SK-N-MC (cell line): ENCODE results near the gene TUBA8.
"Not testable (repeated sequence)": the region's sequence is repeated elsewhere in the genome, so short reads cannot be mapped to it uniquely, and the experiment has no call there.

Experiments used
- DNase-seq: peaks from one replicate; pipeline ENCODE4 v3.0.0-alpha.2; 2011; ENCODE audit warnings: low read depth, low spot score
- H3K27ac ChIP-seq: fragments of 200-600 bp; sonication (generic); 2 replicates; pipeline ENCODE4 v1.5.1; 2016; ENCODE audit warnings: mixed run types
- H3K36me3 ChIP-seq: fragments of 200-600 bp; sonication (generic); 2 replicates; pipeline ENCODE4 v1.6.1; 2017; ENCODE audit warnings: antibody characterized with exemption, low read length, mixed read lengths; ENCODE audit not compliant: insufficient read depth
- H3K4me3 ChIP-seq: fragments of 200-600 bp; sonication (generic); 2 replicates; pipeline ENCODE4 v1.5.1; 2016
- H3K9ac ChIP-seq: fragments of 200-600 bp; sonication (generic); 2 replicates; pipeline ENCODE4 v1.8.0; 2017; ENCODE audit warnings: mixed run types, mixed read lengths; ENCODE audit not compliant: insufficient read length
- H3K9me3 ChIP-seq: fragments of 200-600 bp; sonication (generic); 2 replicates; pipeline ENCODE4 v1.6.1; 2017; ENCODE audit warnings: low read depth, mild to moderate bottlenecking, antibody characterized with exemption, low read length, moderate library complexity, mixed read lengths
- EZH2 ChIP-seq: fragments of 200-600 bp; sonication (generic); IDR thresholded peaks from one replicate; pipeline ENCODE4 v1.6.1; 2017; ENCODE audit warnings: antibody characterized with exemption
- FOXP2 ChIP-seq: optimal IDR thresholded peaks from 2 replicates; pipeline ENCODE3; 2011; ENCODE audit warnings: mild to moderate bottlenecking, moderate library complexity; ENCODE audit not compliant: insufficient read depth; ENCODE audit errors: extremely low read length, control extremely low read depth
- POLR2AphosphoS5 ChIP-seq: IDR thresholded peaks from 2 replicates; pipeline ENCODE4 v1.6.1; 2012; ENCODE audit warnings: mild to moderate bottlenecking, low read depth, low read length, borderline replicate concordance

The TUBA8 gene

DNA sequence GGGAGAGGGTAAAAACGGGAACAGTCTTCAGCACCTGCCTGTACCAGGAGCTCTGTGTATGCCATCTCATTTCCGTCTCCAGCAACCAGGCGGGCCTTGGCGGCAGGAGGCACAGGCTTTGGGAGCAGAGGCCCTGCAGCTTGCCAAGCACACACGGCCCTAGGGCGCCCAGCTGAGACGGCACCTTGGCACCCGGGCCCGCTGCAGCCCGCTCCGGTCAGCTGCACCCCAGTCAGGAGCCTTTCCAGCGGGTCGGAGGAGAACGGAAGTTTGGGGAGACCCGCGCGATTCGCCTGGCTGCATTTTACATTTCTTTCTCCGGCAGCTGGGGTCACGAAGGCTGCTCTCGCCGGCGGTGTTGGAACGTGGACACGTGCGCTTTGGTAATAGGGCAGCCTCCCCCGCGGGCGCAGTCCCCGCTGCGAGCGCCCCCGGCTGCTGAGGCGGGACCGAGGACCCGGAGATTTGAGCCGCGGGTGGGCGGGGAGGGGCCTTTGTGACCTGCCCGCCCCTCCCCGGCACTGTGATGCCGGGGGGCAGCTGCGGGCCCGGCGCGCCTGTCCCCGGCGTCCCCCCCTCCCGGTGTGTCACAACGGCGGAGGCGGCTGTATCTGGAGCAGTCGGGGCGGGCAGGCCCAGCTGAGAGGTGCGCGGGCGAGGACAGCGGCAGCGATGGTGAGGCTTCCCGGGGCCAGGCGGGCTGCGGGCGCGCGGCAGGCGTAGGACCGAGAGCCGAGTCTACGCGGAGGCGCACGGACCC is at the start of gene TUBA8:
Gene TUBA8, plus strand, starts transcription at position 616 of the 760 bp plus-strand sequence. Its CDS starts 57 bp downstream, at position 673.
- no peak within 1 kb of the TSS for H3K9ac ChIP-seq
- no peak within 1 kb of the TSS for H3K27ac ChIP-seq
- peak within 1 kb of the TSS; percentile 65 for H3K4me3 ChIP-seq
- no peak for DNase-seq
- H3K9me3 ChIP-seq, result no peaks in the 10 kb centered on the region
- no peaks in the 10 kb centered on the region for H3K36me3 ChIP-seq
- TF ChIP-seq POLR2AphosphoS5 (no peak), EZH2 (no peak), FOXP2 (no peak)

- Histone ChIP-seq H3K4me3 (no peak overlapping the region), H3K27ac (peak overlapping the region; percentile 99), H3K9ac (peak overlapping the region; percentile 67), H3K36me3 (no peaks in the 10 kb centered on the region), H3K9me3 (no peaks in the 10 kb centered on the region)
- no peak for DNase-seq
- TF ChIP-seq FOXP2 (no peak), EZH2 (no peak), POLR2AphosphoS5 (no peak)
Observed at GRCh38 chr22:18062421-18062820, 48.2 kb upstream of the TUBA8 start.

GRCh38 chr22:18063306-18063705 is 47.3 kb upstream of the TUBA8 start:
- no peaks in the 10 kb centered on the region for H3K9me3 ChIP-seq
- peak; percentile 78 for DNase-seq
- peak overlapping the region; percentile 67 for H3K9ac ChIP-seq
- H3K4me3 ChIP-seq, result peak overlapping the region; percentile 67
- TF ChIP-seq EZH2 (no peak), FOXP2 (no peak), POLR2AphosphoS5 (no peak)
- no peaks in the 10 kb centered on the region for H3K36me3 ChIP-seq
- peak overlapping the region; percentile 99 for H3K27ac ChIP-seq

DNA sequence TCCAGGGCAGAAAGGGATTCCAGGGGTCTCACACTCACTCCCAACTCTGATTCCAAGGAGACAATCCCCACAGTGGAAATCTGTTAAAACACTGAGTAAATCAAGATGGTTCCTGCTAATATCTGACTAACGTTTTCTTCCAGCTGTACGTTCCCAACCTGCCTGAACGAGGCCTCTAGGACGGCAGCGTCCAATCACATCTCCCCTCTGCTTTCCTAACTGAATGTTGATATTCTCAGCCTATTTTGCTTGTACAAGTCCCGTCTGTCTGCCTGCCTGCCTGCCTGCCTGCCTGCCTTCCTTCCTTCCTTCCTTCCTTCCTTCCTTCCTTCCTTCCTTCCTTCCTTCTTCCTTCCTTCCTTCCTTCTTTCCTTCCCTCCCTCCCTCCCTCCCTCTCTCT is 46.9 kb upstream of the TUBA8 start:
- not testable (repeated sequence) for H3K36me3 ChIP-seq
- peak overlapping the region; percentile 99 for H3K27ac ChIP-seq
- DNase-seq, result peak; percentile 82

DNA sequence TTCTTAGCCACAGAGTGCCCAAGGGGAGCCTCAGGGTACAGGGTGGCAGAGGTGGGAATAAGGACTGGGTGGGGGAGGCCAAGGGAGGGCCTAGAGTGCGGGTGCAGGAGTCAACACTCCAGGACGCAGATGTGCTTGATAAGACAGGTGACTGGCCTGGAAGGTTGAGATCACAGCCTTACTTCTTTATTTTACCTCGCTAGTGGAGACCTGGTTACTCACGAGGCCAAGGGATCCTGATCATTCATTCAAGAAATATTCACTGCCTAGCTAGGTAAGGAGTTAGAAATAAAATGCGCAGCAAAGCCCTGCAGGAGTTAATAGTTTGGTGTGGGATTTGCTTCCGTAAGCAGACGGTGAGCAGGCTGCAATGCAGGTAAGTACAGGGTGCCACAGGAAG is 46.0 kb upstream of the TUBA8 start:
- TF ChIP-seq EZH2 (no peak), POLR2AphosphoS5 (no peak), FOXP2 (no peak)
- H3K9me3 ChIP-seq, result no peaks in the 10 kb centered on the region

More for the DNA sequence above, 46.9 kb upstream of the TUBA8 start:
- Histone ChIP-seq H3K4me3 (peak overlapping the region; percentile 67), H3K9ac (peak overlapping the region; percentile 67)
- not testable (repeated sequence) for H3K9me3 ChIP-seq

DNA sequence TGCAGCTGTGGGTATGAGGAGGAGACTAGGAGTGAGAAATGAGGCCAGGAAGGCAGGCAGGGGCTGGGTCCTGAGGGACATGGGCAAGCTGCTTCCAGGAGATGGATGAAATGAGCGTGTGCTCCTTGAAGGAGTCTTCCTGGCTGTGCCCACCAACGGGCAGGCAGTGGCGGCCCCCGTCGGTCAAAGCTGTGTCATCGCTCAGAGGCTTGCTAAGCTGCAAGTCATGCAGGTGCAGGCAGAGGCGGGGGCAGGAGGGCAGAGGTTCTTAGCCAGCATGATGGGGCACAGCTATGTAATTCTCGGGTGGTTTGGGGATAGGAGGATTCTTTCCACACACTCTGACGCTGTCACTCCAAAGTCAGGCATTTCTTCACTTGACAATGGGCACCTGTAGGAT is 45.4 kb upstream of the TUBA8 start:
- TF ChIP-seq EZH2, result no peak
- no peak for TF ChIP-seq FOXP2
- no peak for TF ChIP-seq POLR2AphosphoS5
- Histone ChIP-seq H3K9me3 (no peaks in the 10 kb centered on the region), H3K9ac (no peak overlapping the region), H3K4me3 (no peak overlapping the region), H3K36me3 (no peaks in the 10 kb centered on the region), H3K27ac (no peak overlapping the region)
- DNase-seq, result no peak

More for the DNA sequence above, 46.0 kb upstream of the TUBA8 start:
- Histone ChIP-seq H3K36me3 (no peaks in the 10 kb centered on the region), H3K27ac (peak overlapping the region; percentile 91), H3K9ac (peak overlapping the region; percentile 32), H3K4me3 (no peak overlapping the region)
- DNase-seq, result no peak

DNA sequence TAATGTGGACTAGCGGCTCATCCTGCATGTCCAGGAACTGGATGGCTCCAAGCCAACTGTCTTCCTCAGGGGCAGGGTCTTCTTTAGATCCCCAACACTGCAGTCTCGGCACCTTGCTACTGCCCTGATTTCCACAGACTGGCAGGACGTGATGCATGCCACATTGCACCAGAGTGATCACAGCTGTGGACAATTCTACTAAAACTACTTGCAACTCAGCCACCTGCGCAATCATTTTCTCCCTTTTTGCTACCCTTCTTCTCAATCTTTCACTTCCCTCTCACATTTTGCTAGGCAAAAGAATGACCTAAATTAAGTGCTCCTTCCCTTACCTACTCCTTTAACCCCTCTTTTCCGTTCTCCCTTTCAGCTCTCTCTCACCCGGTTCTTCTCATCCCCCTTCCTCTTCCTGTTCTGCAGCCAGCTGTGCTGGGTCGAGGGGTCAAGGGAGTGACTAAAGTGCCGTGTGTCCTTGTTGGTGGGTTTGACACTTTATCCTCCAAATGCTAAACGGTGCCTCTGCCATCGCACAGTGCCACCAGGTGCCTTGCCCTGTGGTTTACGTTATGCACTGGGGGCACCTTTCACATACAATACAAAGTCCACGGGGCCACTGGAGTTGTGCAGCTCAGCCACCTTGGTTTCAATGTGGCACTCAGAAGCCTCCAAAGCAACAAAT is 44.3 kb upstream of the TUBA8 start:
- DNase-seq, result no peak
- Histone ChIP-seq H3K9me3 (no peaks in the 10 kb centered on the region), H3K4me3 (no peak overlapping the region), H3K9ac (no peak overlapping the region), H3K36me3 (no peaks in the 10 kb centered on the region), H3K27ac (no peak overlapping the region)
- no peak for TF ChIP-seq EZH2
- TF ChIP-seq POLR2AphosphoS5, result no peak
- TF ChIP-seq FOXP2, result no peak

- Histone ChIP-seq H3K9me3 (no peaks in the 10 kb centered on the region), H3K4me3 (no peak overlapping the region), H3K36me3 (no peaks in the 10 kb centered on the region), H3K27ac (no peak overlapping the region), H3K9ac (no peak overlapping the region)
- TF ChIP-seq FOXP2, result no peak
- TF ChIP-seq EZH2, result no peak
- no peak for DNase-seq
Observed at GRCh38 chr22:18067121-18067520, 43.5 kb upstream of the TUBA8 start.

DNA sequence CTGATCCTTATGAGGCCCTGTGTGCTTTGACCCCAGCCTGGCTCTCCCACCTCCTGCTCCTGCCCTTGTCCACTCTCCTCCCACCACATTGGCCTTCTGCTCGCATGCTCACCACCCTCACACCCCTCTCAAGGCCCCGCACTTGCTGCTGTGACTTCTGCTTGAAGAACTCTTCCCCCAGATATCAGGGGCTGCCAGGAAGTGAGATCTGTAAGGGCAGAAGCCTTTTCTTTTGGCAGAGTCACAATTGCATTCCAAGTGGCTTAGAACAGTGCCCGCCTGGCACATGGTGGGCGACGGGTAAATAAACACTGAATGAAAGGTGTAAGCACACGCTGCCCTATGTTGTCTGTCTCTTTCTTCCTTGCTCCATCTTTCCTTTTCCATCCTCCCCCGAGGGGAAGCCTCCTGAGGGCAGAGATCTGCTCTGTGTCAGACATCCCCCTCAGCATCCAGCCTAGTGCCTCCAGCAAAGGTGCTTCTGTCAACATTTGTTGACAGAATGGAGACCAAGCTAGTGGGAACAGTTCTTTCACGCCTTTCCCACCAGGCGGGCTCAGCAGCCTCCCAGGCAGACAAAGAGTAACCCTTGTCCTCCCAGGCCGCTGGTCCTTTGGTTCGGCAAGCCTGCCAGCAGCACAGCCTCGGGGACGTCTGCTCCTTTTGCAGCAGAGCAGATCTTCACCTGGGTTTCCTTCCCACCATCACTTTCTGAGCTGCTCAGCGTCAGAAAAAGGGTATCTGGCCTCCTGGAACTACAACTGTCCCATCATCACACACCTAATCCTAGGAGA is 42.9 kb upstream of the TUBA8 start:
- Histone ChIP-seq H3K4me3 (no peak overlapping the region), H3K9me3 (no peaks in the 10 kb centered on the region), H3K36me3 (no peaks in the 10 kb centered on the region), H3K9ac (no peak overlapping the region), H3K27ac (no peak overlapping the region)
- TF ChIP-seq FOXP2, result no peak
- TF ChIP-seq POLR2AphosphoS5, result no peak
- no peak for TF ChIP-seq EZH2
- no peak for DNase-seq
